Neural cell (in vitro differentiated cells): Measurements from ENCODE around the gene STRN. TPM values are rescaled to one million over a fixed set of nuclear protein-coding genes. Genes with fewer than 3 reads are reported as not detected.

ENCODE experiments used
- H2AFZ ChIP-seq: fragments of 200-600, 300-800 bp; sonication (generic), shearing (Covaris generic); 2 replicates; pipeline ENCODE4 v1.6.0; 2014; ENCODE audit warnings: low read depth, mild to moderate bottlenecking, antibody characterized with exemption, low read length, moderate library complexity
- H3F3A ChIP-seq: fragments of 200-600 bp; shearing (Covaris generic); 2 replicates; pipeline ENCODE4 v1.6.1; 2016; ENCODE audit warnings: mild to moderate bottlenecking, moderate library complexity, mixed read lengths, antibody characterized with exemption, low read length; ENCODE audit not compliant: insufficient read depth, poor library complexity, severe bottlenecking
- H3K27ac ChIP-seq: fragments of 200-600, 300-800 bp; sonication (generic), shearing (Covaris generic); 2 replicates; pipeline ENCODE4 v1.5.1; 2014; ENCODE audit warnings: mild to moderate bottlenecking, low read length, moderate library complexity
- H3K27me3 ChIP-seq: fragments of 300-800, 200-600 bp; sonication (generic), shearing (Covaris generic); 2 replicates; pipeline ENCODE4 v1.6.0; 2014; ENCODE audit warnings: mild to moderate bottlenecking, low read depth, low read length, moderate library complexity; ENCODE audit not compliant: insufficient read depth
- H3K36me3 ChIP-seq: fragments of 300-800, 200-600 bp; sonication (generic), shearing (Covaris generic); 2 replicates; pipeline ENCODE4 v1.5.1; 2014; ENCODE audit warnings: mild to moderate bottlenecking, antibody characterized with exemption, low read length, moderate library complexity; ENCODE audit not compliant: insufficient read depth
- H3K4me2 ChIP-seq: fragments of 300-800, 200-600 bp; sonication (generic), shearing (Covaris generic); 2 replicates; pipeline ENCODE4 v1.6.0; 2014; ENCODE audit warnings: mild to moderate bottlenecking, low read length
- H3K4me3 ChIP-seq: fragments of 300-800, 200-600 bp; sonication (generic), shearing (Covaris generic); 2 replicates; pipeline ENCODE4 v1.5.1; 2014; ENCODE audit warnings: mild to moderate bottlenecking, low read length, moderate library complexity
- H3K79me2 ChIP-seq: fragments of 200-600 bp; shearing (Covaris generic); replicated peaks from 2 replicates; pipeline ENCODE4 v1.6.0; 2014; ENCODE audit warnings: mild to moderate bottlenecking, low read length, moderate library complexity; ENCODE audit not compliant: insufficient read depth
- H3K9ac ChIP-seq: fragments of 300-800, 200-600 bp; sonication (generic), shearing (Covaris generic); 2 replicates; pipeline ENCODE4 v1.6.1; 2016; ENCODE audit warnings: mild to moderate bottlenecking, low read length, mixed read lengths
- H3K9me2 ChIP-seq: fragments of 200-600 bp; shearing (Covaris generic); 2 replicates; pipeline ENCODE4 v1.6.1; 2016; ENCODE audit warnings: mild to moderate bottlenecking, low read length, mixed read lengths; ENCODE audit not compliant: insufficient read depth
- H3K9me3 ChIP-seq: fragments of 200-600, 300-800 bp; sonication (generic), shearing (Covaris generic); 2 replicates; pipeline ENCODE4 v1.6.1; 2016; ENCODE audit warnings: mild to moderate bottlenecking, mixed run types, low read length, moderate library complexity, mixed read lengths
- H4K20me1 ChIP-seq: fragments of 200-600 bp; shearing (Covaris generic); 2 replicates; pipeline ENCODE4 v1.6.1; 2016; ENCODE audit warnings: mild to moderate bottlenecking, mixed run types; ENCODE audit not compliant: insufficient read depth
- EP300 ChIP-seq: fragments of 450-650 bp; conservative IDR thresholded peaks from 2 replicates; pipeline ENCODE4 v1.6.1; 2014; ENCODE audit warnings: antibody characterized with exemption, mild to moderate bottlenecking, moderate library complexity; ENCODE audit not compliant: poor library complexity, severe bottlenecking
- EZH2 ChIP-seq: fragments of 200-600, 300-800 bp; shearing (Covaris generic), sonication (generic); IDR thresholded peaks from 2 replicates; pipeline ENCODE4 v1.6.1; 2014; ENCODE audit warnings: antibody characterized with exemption, low read length, borderline replicate concordance, mild to moderate bottlenecking; ENCODE audit not compliant: insufficient read depth, poor library complexity, severe bottlenecking
- MXI1 ChIP-seq: fragments of 450-650 bp; conservative IDR thresholded peaks from 2 replicates; pipeline ENCODE4 v1.6.1; 2014; ENCODE audit warnings: antibody characterized with exemption, mild to moderate bottlenecking; ENCODE audit not compliant: poor library complexity, severe bottlenecking
- POLR2AphosphoS5 ChIP-seq: IDR thresholded peaks from 2 replicates; pipeline ENCODE4 v1.6.1; 2012
- RAD21 ChIP-seq: fragments of 450-650 bp; conservative IDR thresholded peaks from 2 replicates; pipeline ENCODE4 v1.6.1; 2014; ENCODE audit warnings: antibody characterized with exemption, mild to moderate bottlenecking, moderate library complexity
- SMC3 ChIP-seq: fragments of 450-650 bp; conservative IDR thresholded peaks from 2 replicates; pipeline ENCODE4 v1.6.1; 2014; ENCODE audit warnings: antibody characterized with exemption, mild to moderate bottlenecking, moderate library complexity; ENCODE audit not compliant: poor library complexity
- TAF1 ChIP-seq: IDR thresholded peaks from 2 replicates; pipeline ENCODE4 v1.6.1; 2012; ENCODE audit warnings: low read depth
- polyA plus RNA-seq: library from polyadenylated mRNA; depleted of rRNA; stranded (reverse); fragments of >200 nt; gene quantifications from 2 replicates; pipeline ENCODE4 v1.2.3, GENCODE V29; 2014
- small RNA-seq, 3 experiments: library from RNA; depleted of rRNA; stranded (forward); fragments of <200 nt; gene quantifications; one replicate each; pipeline ENCODE3, GENCODE V24; 2012
- TF ChIP-seq, protein P1 (sequence below): IDR thresholded peaks from 2 replicates; pipeline ENCODE4 v1.6.1; 2012; ENCODE audit warnings: borderline replicate concordance
- TF ChIP-seq, protein P2 (sequence below): fragments of 450-650 bp; IDR thresholded peaks from 2 replicates; pipeline ENCODE4 v1.5.1; 2014; ENCODE audit warnings: antibody characterized with exemption, mild to moderate bottlenecking, moderate library complexity; ENCODE audit not compliant: poor library complexity, severe bottlenecking

Gene STRN
- polyA plus RNA-seq, 1 donor from 2014 or later: 9.9 TPM

DNA sequence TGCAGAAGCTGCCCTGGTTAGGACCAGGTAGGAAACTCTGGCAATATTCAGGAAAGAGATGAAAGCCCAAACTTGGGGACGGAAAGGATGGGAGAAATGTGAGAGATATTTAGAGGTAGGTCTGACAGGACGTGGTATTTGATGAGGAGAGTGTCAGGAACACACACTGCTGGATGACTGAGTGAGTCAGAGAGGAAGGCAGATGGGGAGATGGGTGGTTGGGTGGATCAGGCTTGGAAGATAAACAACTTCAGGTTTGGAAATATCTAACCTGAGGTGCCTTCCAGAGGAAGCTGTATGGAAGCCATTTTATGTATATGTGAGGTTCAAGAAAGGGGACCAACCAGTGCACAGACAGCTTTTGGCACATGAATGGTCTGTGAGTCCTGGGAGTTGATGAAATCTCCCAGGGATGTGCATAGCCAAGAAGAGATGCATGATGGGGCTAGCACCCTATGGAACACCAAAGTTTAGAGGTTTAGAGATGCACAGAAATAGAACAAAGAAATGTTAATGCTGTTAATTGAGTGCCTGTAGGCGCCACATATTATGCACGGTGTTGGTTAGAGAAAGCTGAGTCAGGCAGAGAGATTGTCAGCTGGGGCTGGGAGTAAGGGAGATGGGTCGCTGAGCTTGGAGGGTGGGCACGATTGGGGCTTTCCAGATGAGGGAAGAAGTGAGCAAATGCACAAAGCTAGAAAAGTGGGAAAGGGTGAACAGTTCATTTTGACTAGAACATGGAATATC is 168.8 kb downstream of the STRN start:
- TF ChIP-seq, protein P1, sequence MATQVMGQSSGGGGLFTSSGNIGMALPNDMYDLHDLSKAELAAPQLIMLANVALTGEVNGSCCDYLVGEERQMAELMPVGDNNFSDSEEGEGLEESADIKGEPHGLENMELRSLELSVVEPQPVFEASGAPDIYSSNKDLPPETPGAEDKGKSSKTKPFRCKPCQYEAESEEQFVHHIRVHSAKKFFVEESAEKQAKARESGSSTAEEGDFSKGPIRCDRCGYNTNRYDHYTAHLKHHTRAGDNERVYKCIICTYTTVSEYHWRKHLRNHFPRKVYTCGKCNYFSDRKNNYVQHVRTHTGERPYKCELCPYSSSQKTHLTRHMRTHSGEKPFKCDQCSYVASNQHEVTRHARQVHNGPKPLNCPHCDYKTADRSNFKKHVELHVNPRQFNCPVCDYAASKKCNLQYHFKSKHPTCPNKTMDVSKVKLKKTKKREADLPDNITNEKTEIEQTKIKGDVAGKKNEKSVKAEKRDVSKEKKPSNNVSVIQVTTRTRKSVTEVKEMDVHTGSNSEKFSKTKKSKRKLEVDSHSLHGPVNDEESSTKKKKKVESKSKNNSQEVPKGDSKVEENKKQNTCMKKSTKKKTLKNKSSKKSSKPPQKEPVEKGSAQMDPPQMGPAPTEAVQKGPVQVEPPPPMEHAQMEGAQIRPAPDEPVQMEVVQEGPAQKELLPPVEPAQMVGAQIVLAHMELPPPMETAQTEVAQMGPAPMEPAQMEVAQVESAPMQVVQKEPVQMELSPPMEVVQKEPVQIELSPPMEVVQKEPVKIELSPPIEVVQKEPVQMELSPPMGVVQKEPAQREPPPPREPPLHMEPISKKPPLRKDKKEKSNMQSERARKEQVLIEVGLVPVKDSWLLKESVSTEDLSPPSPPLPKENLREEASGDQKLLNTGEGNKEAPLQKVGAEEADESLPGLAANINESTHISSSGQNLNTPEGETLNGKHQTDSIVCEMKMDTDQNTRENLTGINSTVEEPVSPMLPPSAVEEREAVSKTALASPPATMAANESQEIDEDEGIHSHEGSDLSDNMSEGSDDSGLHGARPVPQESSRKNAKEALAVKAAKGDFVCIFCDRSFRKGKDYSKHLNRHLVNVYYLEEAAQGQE: no peak
- no peak for TF ChIP-seq RAD21
- no peak for TF ChIP-seq POLR2AphosphoS5
- no peak for TF ChIP-seq EP300
- TF ChIP-seq MXI1: no peak
- TF ChIP-seq, protein P2, sequence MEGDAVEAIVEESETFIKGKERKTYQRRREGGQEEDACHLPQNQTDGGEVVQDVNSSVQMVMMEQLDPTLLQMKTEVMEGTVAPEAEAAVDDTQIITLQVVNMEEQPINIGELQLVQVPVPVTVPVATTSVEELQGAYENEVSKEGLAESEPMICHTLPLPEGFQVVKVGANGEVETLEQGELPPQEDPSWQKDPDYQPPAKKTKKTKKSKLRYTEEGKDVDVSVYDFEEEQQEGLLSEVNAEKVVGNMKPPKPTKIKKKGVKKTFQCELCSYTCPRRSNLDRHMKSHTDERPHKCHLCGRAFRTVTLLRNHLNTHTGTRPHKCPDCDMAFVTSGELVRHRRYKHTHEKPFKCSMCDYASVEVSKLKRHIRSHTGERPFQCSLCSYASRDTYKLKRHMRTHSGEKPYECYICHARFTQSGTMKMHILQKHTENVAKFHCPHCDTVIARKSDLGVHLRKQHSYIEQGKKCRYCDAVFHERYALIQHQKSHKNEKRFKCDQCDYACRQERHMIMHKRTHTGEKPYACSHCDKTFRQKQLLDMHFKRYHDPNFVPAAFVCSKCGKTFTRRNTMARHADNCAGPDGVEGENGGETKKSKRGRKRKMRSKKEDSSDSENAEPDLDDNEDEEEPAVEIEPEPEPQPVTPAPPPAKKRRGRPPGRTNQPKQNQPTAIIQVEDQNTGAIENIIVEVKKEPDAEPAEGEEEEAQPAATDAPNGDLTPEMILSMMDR: no peak
- TF ChIP-seq SMC3: no peak
- TF ChIP-seq EZH2: no peak
- no peak for TF ChIP-seq TAF1
- no peaks in the 10 kb centered on the region for H3K27me3 ChIP-seq
- H3K9me2 ChIP-seq: no peaks in the 10 kb centered on the region
- no peaks in the 10 kb centered on the region for H3F3A ChIP-seq
- H3K79me2 ChIP-seq: no peaks in the 10 kb centered on the region
- H3K9me3 ChIP-seq: no peaks in the 10 kb centered on the region
- H2AFZ ChIP-seq: no peak overlapping the region
- no peaks in the 10 kb centered on the region for H3K36me3 ChIP-seq
- no peak overlapping the region for H3K4me3 ChIP-seq
- no peak overlapping the region for H3K4me2 ChIP-seq
- H3K27ac ChIP-seq: no peak overlapping the region
- no peak overlapping the region for H3K9ac ChIP-seq
- H4K20me1 ChIP-seq: no peaks in the 10 kb centered on the region

Small RNA genes within 50 kb of the gene (small RNA-seq; reads per million reads assigned to genes)
- gene RNU6-577P: 0 reads per million in 3 experiments

Other genes with a start within 250 kb of the STRN start
- gene HEATR5B, start 117.8 kb upstream of the STRN start, polyA plus RNA-seq: 40.8 and 46.0 TPM in 2 replicates
- 14.7 and 17.7 TPM in 2 replicates for gene GPATCH11, start 118.0 kb upstream of the STRN start, polyA plus RNA-seq
- gene EIF2AK2, start 190.4 kb upstream of the STRN start, polyA plus RNA-seq: 1.8 and 2.5 TPM in 2 replicates
- gene SULT6B1, start 222.1 kb upstream of the STRN start, polyA plus RNA-seq: not detected in 2 replicates
- gene CEBPZOS, start 230.0 kb upstream of the STRN start, polyA plus RNA-seq: 4.9 and 5.0 TPM in 2 replicates